ENCODE data around the gene ZBED1. TPM values are rescaled to one million over a fixed set of nuclear protein-coding genes. Genes with fewer than 3 reads are reported as not detected.
"Not testable (repeated sequence)": the region's sequence is repeated elsewhere in the genome, so short reads cannot be mapped to it uniquely, and the experiment has no call there.

ZBED1 gene
- total and polyA plus RNA-seq, 4 donors: 13.5 to 36.7 (median 32.0) TPM

DNA sequence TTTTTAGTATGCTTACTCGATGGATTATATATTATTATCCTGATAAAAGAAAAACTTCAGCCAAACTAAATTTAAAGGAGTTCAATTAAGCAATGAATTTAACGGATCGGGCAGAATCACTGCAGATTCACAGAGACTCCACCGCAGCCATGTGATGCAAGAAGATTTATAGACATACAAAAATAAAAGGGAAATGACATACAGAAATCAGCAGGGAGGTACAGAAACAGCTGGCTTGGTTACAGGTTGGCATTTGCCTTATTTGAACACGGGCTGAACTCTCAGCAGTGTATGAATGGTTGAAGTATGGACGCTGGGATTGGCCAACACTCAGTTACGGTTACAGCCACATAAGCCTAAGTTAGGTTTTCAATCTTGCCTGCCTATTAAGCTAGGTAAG is 35.4 kb upstream of the ZBED1 start:
- H3K36me3 ChIP-seq (ENCODE audit: control insufficient read depth in 4 of 4, insufficient read depth in 4 of 4, low read length in 4 of 4): no peaks in the 10 kb centered on the region
- H3K9ac ChIP-seq (ENCODE audit: insufficient read depth in 1 of 2, low read length in 2 of 2): no peak overlapping the region
- 44 to 72% methylated on average over 7 of the region's 7 CpGs for WGBS, 2 donors
- TF ChIP-seq, protein P1, sequence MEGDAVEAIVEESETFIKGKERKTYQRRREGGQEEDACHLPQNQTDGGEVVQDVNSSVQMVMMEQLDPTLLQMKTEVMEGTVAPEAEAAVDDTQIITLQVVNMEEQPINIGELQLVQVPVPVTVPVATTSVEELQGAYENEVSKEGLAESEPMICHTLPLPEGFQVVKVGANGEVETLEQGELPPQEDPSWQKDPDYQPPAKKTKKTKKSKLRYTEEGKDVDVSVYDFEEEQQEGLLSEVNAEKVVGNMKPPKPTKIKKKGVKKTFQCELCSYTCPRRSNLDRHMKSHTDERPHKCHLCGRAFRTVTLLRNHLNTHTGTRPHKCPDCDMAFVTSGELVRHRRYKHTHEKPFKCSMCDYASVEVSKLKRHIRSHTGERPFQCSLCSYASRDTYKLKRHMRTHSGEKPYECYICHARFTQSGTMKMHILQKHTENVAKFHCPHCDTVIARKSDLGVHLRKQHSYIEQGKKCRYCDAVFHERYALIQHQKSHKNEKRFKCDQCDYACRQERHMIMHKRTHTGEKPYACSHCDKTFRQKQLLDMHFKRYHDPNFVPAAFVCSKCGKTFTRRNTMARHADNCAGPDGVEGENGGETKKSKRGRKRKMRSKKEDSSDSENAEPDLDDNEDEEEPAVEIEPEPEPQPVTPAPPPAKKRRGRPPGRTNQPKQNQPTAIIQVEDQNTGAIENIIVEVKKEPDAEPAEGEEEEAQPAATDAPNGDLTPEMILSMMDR (IDR thresholded peaks at IDR 0.05; ENCODE audit: control extremely low read depth, extremely low read depth): no peak
- no peak overlapping the region for H3K4me3 ChIP-seq
- no peak for ATAC-seq (ENCODE audit: insufficient read depth, low FRiP score)
- no peaks in the 10 kb centered on the region for H3K9me3 ChIP-seq (ENCODE audit: control insufficient read depth in 4 of 4, insufficient read depth in 3 of 4, low read length in 3 of 4)
- no peak for DNase-seq
- H3K27me3 ChIP-seq (ENCODE audit: control insufficient read depth in 3 of 3, insufficient read depth in 3 of 3, low read length in 2 of 3): peaks cover 0 to 2% (median 2%) of the 10 kb centered on the region in 3 donors
- H3K4me1 ChIP-seq (ENCODE audit: control insufficient read depth in 5 of 5, insufficient read depth in 5 of 5, low read length in 5 of 5): peaks cover 0 to 1% (median 0%) of the 10 kb centered on the region in 5 donors
- H3K27ac ChIP-seq (ENCODE audit: low read depth in 1 of 2, low read length in 1 of 2): no peak overlapping the region

GRCh38 chrX:2534261-2535021 is 33.7 kb upstream of the ZBED1 start:
- not testable (repeated sequence) for H3K4me1 ChIP-seq (ENCODE audit: control insufficient read depth in 5 of 5, insufficient read depth in 5 of 5, low read length in 5 of 5); H3K27me3 ChIP-seq (ENCODE audit: control insufficient read depth in 3 of 3, insufficient read depth in 3 of 3, low read length in 2 of 3); H3K4me3 ChIP-seq; DNase-seq; ATAC-seq (ENCODE audit: insufficient read depth, low FRiP score); H3K9ac ChIP-seq (ENCODE audit: insufficient read depth in 1 of 2, low read length in 2 of 2); H3K36me3 ChIP-seq (ENCODE audit: control insufficient read depth in 4 of 4, insufficient read depth in 4 of 4, low read length in 4 of 4); H3K27ac ChIP-seq (ENCODE audit: low read depth in 1 of 2, low read length in 1 of 2); H3K9me3 ChIP-seq (ENCODE audit: control insufficient read depth in 4 of 4, insufficient read depth in 3 of 4, low read length in 3 of 4)
- WGBS, 2 donors: 52 to 58% methylated on average over 4 to 5 of the region's 5 CpGs

GRCh38 chrX:2533424-2533823 is 32.6 kb upstream of the ZBED1 start:
- no peak for DNase-seq
- peaks cover 0 to 1% (median 0%) of the 10 kb centered on the region in 5 donors for H3K4me1 ChIP-seq (ENCODE audit: control insufficient read depth in 5 of 5, insufficient read depth in 5 of 5, low read length in 5 of 5)
- no peak overlapping the region for H3K9ac ChIP-seq (ENCODE audit: insufficient read depth in 1 of 2, low read length in 2 of 2)
- H3K36me3 ChIP-seq (ENCODE audit: control insufficient read depth in 4 of 4, insufficient read depth in 4 of 4, low read length in 4 of 4): no peaks in the 10 kb centered on the region
- no peaks in the 10 kb centered on the region for H3K9me3 ChIP-seq (ENCODE audit: control insufficient read depth in 4 of 4, insufficient read depth in 3 of 4, low read length in 3 of 4)
- H3K4me3 ChIP-seq: no peak overlapping the region
- TF ChIP-seq, protein P1 (IDR thresholded peaks at IDR 0.05; ENCODE audit: control extremely low read depth, extremely low read depth): no peak
- H3K27me3 ChIP-seq (ENCODE audit: control insufficient read depth in 3 of 3, insufficient read depth in 3 of 3, low read length in 2 of 3): peaks cover 0 to 2% (median 2%) of the 10 kb centered on the region in 3 donors
- ATAC-seq (ENCODE audit: insufficient read depth, low FRiP score): no peak
- 56 to 58% methylated on average over 8 of the region's 8 CpGs for whole genome bisulfite sequencing, 2 donors
- H3K27ac ChIP-seq (ENCODE audit: low read depth in 1 of 2, low read length in 1 of 2): no peak overlapping the region

- ATAC-seq (ENCODE audit: insufficient read depth, low FRiP score) (no peak), DNase-seq (no peak)
- no peaks in the 10 kb centered on the region for H3K36me3 ChIP-seq (ENCODE audit: control insufficient read depth in 4 of 4, insufficient read depth in 4 of 4, low read length in 4 of 4)
- H3K4me3 ChIP-seq: no peak overlapping the region
- WGBS, 2 donors: 84 to 90% methylated on average over 10 of the region's 10 CpGs
- no peaks in the 10 kb centered on the region for H3K4me1 ChIP-seq (ENCODE audit: control insufficient read depth in 5 of 5, insufficient read depth in 5 of 5, low read length in 5 of 5)
- no peaks in the 10 kb centered on the region for H3K9me3 ChIP-seq (ENCODE audit: control insufficient read depth in 4 of 4, insufficient read depth in 3 of 4, low read length in 3 of 4)
- no peak overlapping the region for H3K27ac ChIP-seq (ENCODE audit: low read depth in 1 of 2, low read length in 1 of 2)
- TF ChIP-seq, protein P1 (IDR thresholded peaks at IDR 0.05; ENCODE audit: control extremely low read depth, extremely low read depth): no peak
- no peak overlapping the region for H3K9ac ChIP-seq (ENCODE audit: insufficient read depth in 1 of 2, low read length in 2 of 2)
- H3K27me3 ChIP-seq (ENCODE audit: control insufficient read depth in 3 of 3, insufficient read depth in 3 of 3, low read length in 2 of 3): peaks cover 0 to 6% (median 0%) of the 10 kb centered on the region in 3 donors
These were observed 25.6 kb upstream of the ZBED1 start for GRCh38 chrX:2526390-2526789.

Data from lung (tissue), 12 donors.